Erythroblast (primary cell): Measurements from ENCODE around the gene CPNE8.
A peak's percentile ranks its signal among the peaks of the same experiment; 100 is the strongest.
"Not testable (repeated sequence)": the region's sequence is repeated elsewhere in the genome, so short reads cannot be mapped to it uniquely, and the experiment has no call there.

Experiments used
- DNase-seq, 2 experiments: peaks; one replicate each; lab custom pipeline; 2025; lab: John Stamatoyannopoulos, UW
- GATA1 ChIP-seq: IDR thresholded peaks from 2 replicates; pipeline ENCODE4 v1.6.1; 2011; ENCODE audit warnings: low read depth, mild to moderate bottlenecking, control low read depth, low read length, moderate library complexity
- POLR2A ChIP-seq: IDR thresholded peaks from 2 replicates; pipeline ENCODE4 v1.6.1; 2011; ENCODE audit warnings: mild to moderate bottlenecking, low read length

Gene CPNE8

GRCh38 chr12:38772437-38772836, 133.0 kb downstream of the CPNE8 start:
- no peak for TF ChIP-seq POLR2A
- TF ChIP-seq GATA1: no peak
- DNase-seq: no peak

- TF ChIP-seq GATA1 (no peak), POLR2A (no peak)
- DNase-seq: peak in 1 of 2 experiments; percentile 1
These were observed 133.5 kb downstream of the CPNE8 start for GRCh38 chr12:38771871-38772270.

- no peak for DNase-seq
- TF ChIP-seq POLR2A (no peak), GATA1 (no peak)
These were observed 143.6 kb downstream of the CPNE8 start for GRCh38 chr12:38761636-38762342.

- TF ChIP-seq GATA1 (no peak), POLR2A (no peak)
These were observed 144.3 kb downstream of the CPNE8 start for GRCh38 chr12:38761111-38761510.

GRCh38 chr12:38759621-38760020, 145.8 kb downstream of the CPNE8 start:
- TF ChIP-seq GATA1 (no peak), POLR2A (no peak)
- no peak for DNase-seq

More at GRCh38 chr12:38761111-38761510, 144.3 kb downstream of the CPNE8 start:
- no peak for DNase-seq

- DNase-seq: no peak
- no peak for TF ChIP-seq POLR2A
- no peak for TF ChIP-seq GATA1
These were observed 158.6 kb downstream of the CPNE8 start for GRCh38 chr12:38746744-38747143.

GRCh38 chr12:38745601-38746000, 159.8 kb downstream of the CPNE8 start:
- TF ChIP-seq POLR2A (no peak), GATA1 (no peak)

GRCh38 chr12:38744041-38744440, 161.3 kb downstream of the CPNE8 start:
- no peak for DNase-seq
- TF ChIP-seq GATA1 (no peak), POLR2A (no peak)

More at GRCh38 chr12:38745601-38746000, 159.8 kb downstream of the CPNE8 start:
- DNase-seq: no peak

- DNase-seq: not testable (repeated sequence)
These were observed 162.9 kb downstream of the CPNE8 start for GRCh38 chr12:38742496-38742895.

GRCh38 chr12:38736821-38737220, 168.6 kb downstream of the CPNE8 start:
- no peak for TF ChIP-seq POLR2A
- DNase-seq: no peak

GRCh38 chr12:38732761-38733160, 172.6 kb downstream of the CPNE8 start:
- DNase-seq: no peak
- TF ChIP-seq GATA1 (no peak), POLR2A (no peak)

- no peak for TF ChIP-seq GATA1
- TF ChIP-seq POLR2A: no peak
- no peak for DNase-seq
These were observed 176.5 kb downstream of the CPNE8 start for GRCh38 chr12:38728894-38729293.

GRCh38 chr12:38721611-38722252, 183.7 kb downstream of the CPNE8 start:
- TF ChIP-seq GATA1 (no peak), POLR2A (no peak)
- DNase-seq: no peak

- DNase-seq: no peak
- no peak for TF ChIP-seq POLR2A
- no peak for TF ChIP-seq GATA1
These were observed 184.7 kb downstream of the CPNE8 start for GRCh38 chr12:38720661-38721060.

GRCh38 chr12:38713294-38713693, 192.1 kb downstream of the CPNE8 start:
- no peak for TF ChIP-seq GATA1
- TF ChIP-seq POLR2A: no peak
- DNase-seq: no peak
